Right lobe of liver (tissue), 4 donors: ENCODE data around the gene ZNF219.

Experiments
- CTCF ChIP-seq, 4 donors: fragments of 200-600 bp in 3 of 4; fragments of 450-650 bp in 1 of 4; IDR thresholded peaks; one replicate each; pipeline versions ENCODE4 v1.5.1 to v1.8.0; 2016 to 2022; ENCODE audit warnings: antibody characterized with exemption in 4 of 4, mild to moderate bottlenecking in 2 of 4
- POLR2A ChIP-seq: fragments of 450-650 bp; IDR thresholded peaks from one replicate; pipeline ENCODE4 v1.6.1; 2017; ENCODE audit warnings: antibody characterized with exemption, mild to moderate bottlenecking
- donor health status: DM: no; HTN: no; CAD: no.
- donor health status: DM: no; HTN: no; CAD: no.
- donor health status: DM: no; HTN: yes; CAD: no.

DNA sequence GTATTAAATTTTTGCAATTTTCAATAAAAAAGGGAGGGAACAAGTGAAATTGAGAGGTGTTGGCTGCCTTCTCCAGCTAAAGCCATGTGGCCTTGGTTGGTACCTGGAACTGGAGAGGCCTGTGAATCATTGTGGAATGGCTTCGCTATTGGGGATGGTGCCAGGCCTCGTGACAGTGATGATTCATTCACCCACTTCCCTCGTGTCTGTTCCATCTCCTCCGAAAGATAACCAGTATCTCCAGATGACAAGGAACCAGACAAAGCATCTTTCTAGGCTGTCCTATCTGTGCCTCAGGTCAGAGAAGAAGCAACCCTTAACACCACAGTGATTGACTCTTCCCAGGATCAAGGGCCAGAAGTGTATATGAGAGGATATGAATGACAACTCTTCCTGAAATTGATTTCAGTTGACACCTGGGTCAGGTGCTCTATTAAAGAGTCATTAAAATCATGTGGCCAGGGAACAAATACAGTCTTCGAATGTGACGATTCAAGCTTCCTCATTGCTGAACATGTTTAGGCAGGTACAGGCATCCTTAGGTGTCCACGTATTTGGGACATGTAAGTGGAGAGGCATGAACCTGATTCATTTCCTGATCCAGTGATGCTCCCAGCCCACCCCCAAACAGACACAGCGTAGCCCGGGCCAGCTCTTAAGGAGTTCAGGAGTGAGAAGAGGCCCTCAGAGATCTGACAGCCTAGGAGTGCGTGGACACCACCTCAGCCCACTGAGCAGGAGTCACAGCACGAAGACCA lies 56.6 kb downstream of the ZNF219 start, which contains the start of gene RNASE7:
- no peak for TF ChIP-seq POLR2A
- TF ChIP-seq CTCF (IDR thresholded peaks at IDR 0.05): no peak
